Neural progenitor cell (in vitro differentiated cells): ENCODE results near the gene ROMO1. TPM values are rescaled to one million over a fixed set of nuclear protein-coding genes. Genes with fewer than 3 reads are reported as not detected.

Experiments
- DNase-seq: peaks from one replicate; pipeline ENCODE4 v3.0.0-alpha.2; 2016; ENCODE audit warnings: low spot score
- H2AFZ ChIP-seq: fragments of 200-600 bp; sonication (generic); replicated peaks from 2 replicates; pipeline ENCODE4 v1.6.1; 2016; ENCODE audit warnings: antibody characterized with exemption
- H3F3A ChIP-seq: fragments of 200-600 bp; sonication (generic); 2 replicates; pipeline ENCODE4 v1.6.1; 2016; ENCODE audit warnings: antibody characterized with exemption, low read depth
- H3K27ac ChIP-seq: fragments of 200-600 bp; sonication (generic); 2 replicates; pipeline ENCODE4 v1.5.1; 2016; ENCODE audit warnings: mild to moderate bottlenecking
- H3K27me3 ChIP-seq: fragments of 200-600 bp; sonication (generic); 2 replicates; pipeline ENCODE4 v1.6.1; 2016; ENCODE audit warnings: mild to moderate bottlenecking, moderate library complexity
- H3K36me3 ChIP-seq: fragments of 200-600 bp; sonication (generic); 2 replicates; pipeline ENCODE4 v1.5.1; 2016
- H3K4me1 ChIP-seq: fragments of 200-600 bp; sonication (generic); 2 replicates; pipeline ENCODE4 v1.6.1; 2016; ENCODE audit warnings: mixed run types
- H3K4me2 ChIP-seq: fragments of 200-600 bp; sonication (generic); 2 replicates; pipeline ENCODE4 v1.6.1; 2016
- H3K4me3 ChIP-seq: fragments of 200-600 bp; sonication (generic); 2 replicates; pipeline ENCODE4 v1.5.1; 2016
- H3K79me2 ChIP-seq: fragments of 200-600 bp; sonication (generic); 2 replicates; pipeline ENCODE4 v1.6.1; 2016; ENCODE audit warnings: low read depth
- H3K9ac ChIP-seq: fragments of 200-600 bp; sonication (generic); 2 replicates; pipeline ENCODE4 v1.6.1; 2016
- H3K9me3 ChIP-seq: fragments of 200-600 bp; sonication (generic); 2 replicates; pipeline ENCODE4 v1.5.1; 2016; ENCODE audit warnings: low read depth
- H4K20me1 ChIP-seq: fragments of 200-600 bp; sonication (generic); 2 replicates; pipeline ENCODE4 v1.6.1; 2016; ENCODE audit warnings: low read depth
- H3K27ac Mint-ChIP-seq: 3 replicates; pipeline ENCODE4 v1.8.0; 2021; ENCODE audit warnings: mixed read lengths
- H3K27me3 Mint-ChIP-seq: 2 replicates; pipeline ENCODE4 v1.8.0; 2022; ENCODE audit warnings: low read depth, mild to moderate bottlenecking, inconsistent platforms, moderate library complexity, mixed read lengths; ENCODE audit not compliant: insufficient read depth
- H3K36me3 Mint-ChIP-seq: 3 replicates; pipeline ENCODE4 v1.8.0; 2021; ENCODE audit warnings: mixed read lengths
- H3K4me1 Mint-ChIP-seq: 3 replicates; pipeline ENCODE4 v1.8.0; 2021; ENCODE audit warnings: mixed read lengths
- H3K4me3 Mint-ChIP-seq: 3 replicates; pipeline ENCODE4 v1.8.0; 2021; ENCODE audit warnings: mild to moderate bottlenecking, moderate library complexity, mixed read lengths
- H3K9me3 Mint-ChIP-seq: 3 replicates; pipeline ENCODE4 v1.8.0; 2020; ENCODE audit warnings: mixed read lengths
- CTCF ChIP-seq: fragments of 200-600 bp; sonication (generic); IDR thresholded peaks from 2 replicates; pipeline ENCODE4 v1.5.1; 2017; ENCODE audit warnings: antibody characterized with exemption, mild to moderate bottlenecking
- EZH2 ChIP-seq: fragments of 200-600 bp; sonication (generic); IDR thresholded peaks from 2 replicates; pipeline ENCODE4 v1.6.1; 2017; ENCODE audit warnings: antibody characterized with exemption, mild to moderate bottlenecking, moderate library complexity
- EZH2phosphoT487 ChIP-seq: fragments of 200-600 bp; sonication (generic); IDR thresholded peaks from 2 replicates; pipeline ENCODE4 v1.6.1; 2017; ENCODE audit warnings: antibody characterized with exemption
- total RNA-seq: library from RNA; depleted of rRNA; stranded (reverse); fragments of >200 nt; gene quantifications from 2 replicates; pipeline ENCODE4 v1.2.3, GENCODE V29; 2015; ENCODE audit warnings: low replicate concordance

The ROMO1 gene
- total RNA-seq, 1 donor from 2014 or later: 135 TPM

- no peak for TF ChIP-seq CTCF
- no peaks in the 10 kb centered on the region for H3K9me3 Mint-ChIP-seq
- no peaks in the 10 kb centered on the region for H3K9me3 ChIP-seq
- H3K27me3 Mint-ChIP-seq: peaks cover 3% of the 10 kb centered on the region
- H3K79me2 ChIP-seq: peaks cover 100% of the 10 kb centered on the region
- no peak for DNase-seq
- H3K4me2 ChIP-seq: peak overlapping the region; percentile 2
- no peak overlapping the region for H3K4me3 ChIP-seq
- no peak overlapping the region for H2AFZ ChIP-seq
- peaks cover 19% of the 10 kb centered on the region for H3K4me1 Mint-ChIP-seq
- peaks cover 100% of the 10 kb centered on the region for H4K20me1 ChIP-seq
- H3K27ac Mint-ChIP-seq: no peak overlapping the region
- no peak overlapping the region for H3K27ac ChIP-seq
- no peak overlapping the region for H3K9ac ChIP-seq
- peaks cover 47% of the 10 kb centered on the region for H3F3A ChIP-seq
- H3K36me3 Mint-ChIP-seq: peaks cover 41% of the 10 kb centered on the region
- H3K36me3 ChIP-seq: peaks cover 65% of the 10 kb centered on the region
- no peaks in the 10 kb centered on the region for H3K27me3 ChIP-seq
- H3K4me1 ChIP-seq: peaks cover 8% of the 10 kb centered on the region
- H3K4me3 Mint-ChIP-seq: no peak overlapping the region
Measured at GRCh38 chr20:35734777-35735649, 35.8 kb downstream of the ROMO1 start.

- no peak for DNase-seq
- peaks cover 100% of the 10 kb centered on the region for H3K79me2 ChIP-seq
- H2AFZ ChIP-seq: no peak overlapping the region
- TF ChIP-seq EZH2phosphoT487: no peak
- no peak for TF ChIP-seq EZH2
- TF ChIP-seq CTCF: no peak
- no peak overlapping the region for H3K27ac ChIP-seq
- H3K9ac ChIP-seq: no peak overlapping the region
- peak overlapping the region; percentile 15 for H3K4me2 ChIP-seq
- H3K4me1 ChIP-seq: peaks cover 15% of the 10 kb centered on the region
- no peak overlapping the region for H3K4me3 ChIP-seq
- Mint-ChIP-seq H3K9me3 (no peaks in the 10 kb centered on the region), H3K27me3 (peaks cover 3% of the 10 kb centered on the region), H3K27ac (no peak overlapping the region), H3K4me1 (peaks cover 23% of the 10 kb centered on the region), H3K4me3 (no peak overlapping the region), H3K36me3 (peaks cover 46% of the 10 kb centered on the region)
- peaks cover 51% of the 10 kb centered on the region for H3F3A ChIP-seq
- peaks cover 100% of the 10 kb centered on the region for H4K20me1 ChIP-seq
- no peaks in the 10 kb centered on the region for H3K27me3 ChIP-seq
- H3K9me3 ChIP-seq: no peaks in the 10 kb centered on the region
- H3K36me3 ChIP-seq: peaks cover 65% of the 10 kb centered on the region
Measured at GRCh38 chr20:35735826-35736470, 36.7 kb downstream of the ROMO1 start.

GRCh38 chr20:35737865-35738333 lies 38.7 kb downstream of the ROMO1 start:
- DNase-seq: no peak
- peaks cover 43% of the 10 kb centered on the region for H3K36me3 Mint-ChIP-seq
- Histone ChIP-seq H3K4me2 (no peak overlapping the region), H3K27me3 (no peaks in the 10 kb centered on the region), H3K36me3 (peaks cover 52% of the 10 kb centered on the region), H3K27ac (no peak overlapping the region), H3F3A (peaks cover 42% of the 10 kb centered on the region), H4K20me1 (peaks cover 85% of the 10 kb centered on the region), H3K9ac (no peak overlapping the region), H3K79me2 (peaks cover 96% of the 10 kb centered on the region), H3K4me1 (peaks cover 15% of the 10 kb centered on the region), H3K9me3 (no peaks in the 10 kb centered on the region), H3K4me3 (peak overlapping the region; percentile 6), H2AFZ (no peak overlapping the region)
- peaks cover 23% of the 10 kb centered on the region for H3K4me1 Mint-ChIP-seq
- peaks cover 3% of the 10 kb centered on the region for H3K27me3 Mint-ChIP-seq
- no peak for TF ChIP-seq EZH2
- TF ChIP-seq EZH2phosphoT487: no peak
- TF ChIP-seq CTCF: no peak
- H3K9me3 Mint-ChIP-seq: no peaks in the 10 kb centered on the region
- H3K27ac Mint-ChIP-seq: no peak overlapping the region
- no peak overlapping the region for H3K4me3 Mint-ChIP-seq
